ENCODE results near the gene AEN. TPM values are rescaled to one million over a fixed set of nuclear protein-coding genes. Genes with fewer than 3 reads are reported as not detected.
A peak's percentile ranks its signal among the peaks of the same experiment; 100 is the strongest.

The AEN gene
- 10 to 100 TPM in 2 of 3 donors, 1 to 10 TPM in 1; 8.9 to 22.6 (median 13.3) TPM for total RNA-seq
- long read RNA-seq, donor 1, full-length matches to known transcripts, result 45 of 56 reads
- long read RNA-seq, donor 1, partial matches to known transcripts, result 9 of 56 reads
- long read RNA-seq, donor 1, other reads (novel, unspliced or antisense), result 2 of 56 reads
- long read RNA-seq, donor 2, partial matches to known transcripts, result 0 of 5 reads
- long read RNA-seq, donor 2, other reads (novel, unspliced or antisense), result 1 of 5 reads

GRCh38 chr15:88620995-88621772 lies at the start of gene AEN:
Gene AEN, plus strand, starts transcription at chr15:88621340. Its CDS starts 4,870 bp downstream, at chr15:88626210.
- Histone ChIP-seq H3K9me3 (no peaks in the 10 kb centered on the region), H3K4me3 (peak within 1 kb of the TSS; percentile 72), H3K4me1 (ENCODE audit: low read depth) (peaks cover 21% of the 10 kb centered on the region), H3K36me3 (ENCODE audit: low read depth) (no peaks in the 10 kb centered on the region)
- intact Hi-C loops (cut with DNase I, micrococcal nuclease), result no loop called here
- ATAC-seq (peak; percentile 98), DNase-seq (peak; percentile 95 to 98 (median 97))
- peak; percentile 18 for TF ChIP-seq CTCF (IDR thresholded peaks at IDR 0.05)

GRCh38 chr15:88571852-88572259 lies 49.3 kb upstream of the AEN start:
- no peak for ATAC-seq
- intact Hi-C loops (cut with DNase I, micrococcal nuclease), result no loop called here
- no peak for TF ChIP-seq CTCF (IDR thresholded peaks at IDR 0.05)

GRCh38 chr15:88574077-88574476 lies 47.1 kb upstream of the AEN start:
- ATAC-seq (no peak), DNase-seq (no peak)
- Histone ChIP-seq H3K4me1 (ENCODE audit: low read depth) (no peaks in the 10 kb centered on the region), H3K4me3 (no peak overlapping the region), H3K36me3 (ENCODE audit: low read depth) (no peaks in the 10 kb centered on the region), H3K9me3 (no peaks in the 10 kb centered on the region)
- intact Hi-C loops (cut with DNase I, micrococcal nuclease), result no loop called here
- no peak for TF ChIP-seq CTCF (IDR thresholded peaks at IDR 0.05)

More at GRCh38 chr15:88571852-88572259, 49.3 kb upstream of the AEN start:
- Histone ChIP-seq H3K4me3 (no peak overlapping the region), H3K9me3 (no peaks in the 10 kb centered on the region), H3K4me1 (ENCODE audit: low read depth) (no peaks in the 10 kb centered on the region), H3K36me3 (ENCODE audit: low read depth) (no peaks in the 10 kb centered on the region)
- no peak for DNase-seq

GRCh38 chr15:88574655-88575054 lies 46.5 kb upstream of the AEN start:
- no peak for TF ChIP-seq CTCF (IDR thresholded peaks at IDR 0.05)
- H3K4me1 ChIP-seq (ENCODE audit: low read depth), result no peaks in the 10 kb centered on the region
- intact Hi-C loops (cut with DNase I, micrococcal nuclease), result no loop called here
- H3K4me3 ChIP-seq, result no peak overlapping the region
- DNase-seq (no peak), ATAC-seq (no peak)
- no peaks in the 10 kb centered on the region for H3K36me3 ChIP-seq (ENCODE audit: low read depth)
- no peaks in the 10 kb centered on the region for H3K9me3 ChIP-seq

GRCh38 chr15:88579322-88579721 lies 41.8 kb upstream of the AEN start:
- no peaks in the 10 kb centered on the region for H3K36me3 ChIP-seq (ENCODE audit: low read depth)
- DNase-seq, result no peak
- no peak for TF ChIP-seq CTCF (IDR thresholded peaks at IDR 0.05)
- intact Hi-C loops (cut with DNase I, micrococcal nuclease), result no loop called here
- ATAC-seq, result no peak
- no peaks in the 10 kb centered on the region for H3K9me3 ChIP-seq
- H3K4me1 ChIP-seq (ENCODE audit: low read depth), result no peaks in the 10 kb centered on the region
- H3K4me3 ChIP-seq, result no peak overlapping the region

Measured in mucosa of descending colon (tissue), 3 donors.